BE2C (cell line): ENCODE results near the gene PDP2.

Experiments used
- DNase-seq: peaks from one replicate; pipeline ENCODE4 v3.0.0-alpha.2; 2020
- H3K27me3 ChIP-seq: fragments of 250-450 bp; sonication (Bioruptor Pico); 2 replicates; pipeline ENCODE4 v1.5.1; 2020; ENCODE audit warnings: mild to moderate bottlenecking
- H3K36me3 ChIP-seq: fragments of 250-450 bp; sonication (Bioruptor Pico); 2 replicates; pipeline ENCODE4 v1.5.1; 2020; ENCODE audit warnings: mild to moderate bottlenecking
- H3K4me1 ChIP-seq: fragments of 250-450 bp; sonication (Bioruptor Pico); 2 replicates; pipeline ENCODE4 v1.5.1; 2020
- H3K4me3 ChIP-seq: 2 replicates; pipeline ENCODE4 v1.5.1; 2011; ENCODE audit warnings: low read depth, low read length
- H3K9me3 ChIP-seq: fragments of 250-450 bp; sonication (Bioruptor Pico); 2 replicates; pipeline ENCODE4 v1.5.1; 2020
- CTCF ChIP-seq: IDR thresholded peaks from 2 replicates; pipeline ENCODE4 v1.5.1; 2012; ENCODE audit warnings: mild to moderate bottlenecking, low read depth, low read length

The PDP2 gene

GRCh38 chr16:66849549-66849948 lies 30.8 kb upstream of the PDP2 start:
- no peak overlapping the region for H3K4me3 ChIP-seq
- no peak for DNase-seq
- no peak for TF ChIP-seq CTCF
- no peaks in the 10 kb centered on the region for H3K36me3 ChIP-seq
- H3K4me1 ChIP-seq: no peaks in the 10 kb centered on the region; the same call in 1 of the 2 replicates
- H3K9me3 ChIP-seq: no peaks in the 10 kb centered on the region
- H3K27me3 ChIP-seq: peaks cover 17% of the 10 kb centered on the region

DNA sequence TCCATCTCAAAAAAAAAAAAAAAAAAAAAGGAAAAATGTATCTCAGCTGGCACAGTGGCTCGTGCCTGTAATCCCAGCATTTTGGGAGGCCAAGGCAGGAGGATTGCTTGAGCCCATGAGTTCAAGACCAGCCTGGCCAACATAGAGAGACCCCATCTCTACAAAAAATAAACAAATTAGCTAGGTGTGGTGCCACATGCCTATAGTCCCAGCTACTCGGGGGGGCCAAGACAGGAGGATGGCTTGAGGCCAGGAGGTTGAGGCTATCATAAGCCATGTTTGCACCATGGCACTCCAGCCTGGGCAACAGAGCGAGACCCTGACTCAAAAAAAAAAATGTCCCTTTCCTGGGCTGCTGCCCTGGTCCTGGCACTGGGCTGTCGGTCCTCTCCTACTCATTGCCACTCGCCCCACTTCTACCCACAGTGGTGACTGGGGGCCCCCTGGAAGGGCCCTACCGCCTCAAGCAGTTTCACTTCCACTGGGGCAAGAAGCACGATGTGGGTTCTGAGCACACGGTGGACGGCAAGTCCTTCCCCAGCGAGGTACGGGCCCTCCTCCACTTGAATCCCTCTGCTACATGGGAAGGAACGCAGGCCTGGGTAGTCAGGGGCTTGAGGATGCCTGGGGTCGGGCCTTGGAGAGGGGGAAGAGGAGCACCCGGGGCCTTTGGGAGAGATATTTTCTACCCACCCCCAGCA lies 30.1 kb upstream of the PDP2 start:
- Histone ChIP-seq H3K9me3 (no peaks in the 10 kb centered on the region), H3K4me1 (no peaks in the 10 kb centered on the region; the same call in 1 of the 2 replicates), H3K4me3 (no peak overlapping the region), H3K36me3 (no peaks in the 10 kb centered on the region), H3K27me3 (peaks cover 9% of the 10 kb centered on the region)
- DNase-seq: no peak
- no peak for TF ChIP-seq CTCF

DNA sequence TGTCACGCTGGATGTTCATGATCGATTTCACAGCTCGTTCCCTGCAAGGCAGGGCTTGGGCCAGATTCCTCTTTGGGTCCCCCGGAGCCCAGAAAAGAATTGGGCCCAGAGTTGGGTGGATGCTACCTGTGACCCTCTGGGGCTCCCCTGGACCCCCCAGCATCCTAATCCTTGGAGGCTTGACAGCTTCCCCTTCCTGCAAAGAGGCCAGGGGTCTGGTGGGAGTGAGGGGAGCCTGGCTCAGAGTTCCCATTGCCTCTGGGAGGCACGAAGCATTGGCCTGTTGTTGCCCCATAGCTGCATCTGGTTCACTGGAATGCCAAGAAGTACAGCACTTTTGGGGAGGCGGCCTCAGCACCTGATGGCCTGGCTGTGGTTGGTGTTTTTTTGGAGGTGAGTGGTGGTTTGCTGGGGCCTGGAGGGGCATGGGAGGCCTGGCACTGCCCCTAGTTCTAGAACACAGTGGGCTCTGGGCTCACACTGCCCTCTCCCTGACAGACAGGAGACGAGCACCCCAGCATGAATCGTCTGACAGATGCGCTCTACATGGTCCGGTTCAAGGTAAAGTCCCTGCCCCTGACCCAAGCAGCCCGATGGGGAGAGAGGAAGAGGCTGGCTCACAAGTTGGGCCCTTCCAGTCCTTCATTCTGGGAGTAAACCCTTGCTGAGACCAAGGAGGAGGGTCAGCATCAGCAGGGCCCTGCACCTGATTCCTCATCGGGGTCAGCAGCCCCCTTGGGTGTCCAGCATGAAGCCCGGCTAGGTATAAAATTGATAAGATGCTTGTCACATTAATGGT lies 28.9 kb upstream of the PDP2 start:
- no peaks in the 10 kb centered on the region for H3K36me3 ChIP-seq
- H3K9me3 ChIP-seq: no peaks in the 10 kb centered on the region
- H3K4me1 ChIP-seq: no peaks in the 10 kb centered on the region
- no peak for TF ChIP-seq CTCF
- no peak for DNase-seq
- H3K27me3 ChIP-seq: no peaks in the 10 kb centered on the region; the same call in 1 of the 2 replicates
- no peak overlapping the region for H3K4me3 ChIP-seq

- no peak for DNase-seq
- no peaks in the 10 kb centered on the region for H3K27me3 ChIP-seq
- H3K36me3 ChIP-seq: no peaks in the 10 kb centered on the region
- no peak for TF ChIP-seq CTCF
- H3K4me1 ChIP-seq: no peaks in the 10 kb centered on the region
- no peaks in the 10 kb centered on the region for H3K9me3 ChIP-seq
- H3K4me3 ChIP-seq: no peak overlapping the region
Measured at GRCh38 chr16:66853261-66854139, 26.8 kb upstream of the PDP2 start.

GRCh38 chr16:66856184-66856730 lies 24.1 kb upstream of the PDP2 start:
- no peaks in the 10 kb centered on the region for H3K36me3 ChIP-seq
- no peak overlapping the region for H3K4me3 ChIP-seq
- H3K9me3 ChIP-seq: no peaks in the 10 kb centered on the region
- no peak for DNase-seq
- TF ChIP-seq CTCF: no peak
- no peaks in the 10 kb centered on the region for H3K27me3 ChIP-seq
- no peaks in the 10 kb centered on the region for H3K4me1 ChIP-seq
